GM21367 (cell line): ENCODE measurements around the gene SAP25.

Source experiments
- ATAC-seq: cut with Tn5 transposase; IDR thresholded peaks from one replicate; pipeline ENCODE4 v1.9.1; 2021; ENCODE audit not compliant: unreplicated experiment

The SAP25 gene

DNA sequence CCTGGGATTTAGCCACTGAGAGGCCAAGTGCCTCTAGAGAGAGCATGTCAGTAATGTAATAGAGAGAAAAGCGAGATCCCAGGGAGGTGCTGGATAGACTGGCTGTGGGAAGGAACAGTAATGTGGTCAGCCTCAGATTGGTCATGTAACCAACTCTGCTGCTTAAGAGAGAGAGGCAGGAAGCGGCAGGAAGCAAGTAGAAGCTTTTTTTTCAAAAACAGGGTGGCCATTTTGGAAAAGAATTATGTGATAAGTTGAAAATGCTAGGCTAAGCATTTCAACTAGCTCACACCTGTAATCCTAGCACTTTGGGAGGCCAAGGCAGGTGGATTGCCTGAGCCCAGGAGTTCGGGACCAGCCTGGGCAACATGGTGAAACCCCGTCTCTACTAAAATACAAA lies 24.7 kb upstream of the SAP25 start:
- ATAC-seq: no peak

DNA sequence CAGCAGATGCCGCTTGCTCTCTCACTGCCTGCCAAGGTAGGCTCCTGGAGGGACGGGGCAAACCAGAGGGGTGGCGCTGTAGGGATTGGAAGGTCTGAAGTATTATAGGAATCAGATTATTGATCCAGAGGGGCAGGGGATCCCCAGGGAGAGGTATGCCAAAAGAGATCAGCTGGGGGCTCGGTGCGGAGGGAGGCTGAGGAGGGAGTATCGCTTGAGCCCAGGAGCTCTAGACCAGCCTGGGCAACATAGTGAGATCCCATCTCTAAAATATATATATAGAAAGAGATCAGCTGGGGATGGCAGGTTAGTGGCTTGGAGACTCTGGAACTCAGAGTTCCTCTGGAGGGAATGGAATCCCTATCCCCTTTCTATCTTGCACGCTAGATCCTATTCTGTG lies 21.5 kb upstream of the SAP25 start:
- no peak for ATAC-seq

DNA sequence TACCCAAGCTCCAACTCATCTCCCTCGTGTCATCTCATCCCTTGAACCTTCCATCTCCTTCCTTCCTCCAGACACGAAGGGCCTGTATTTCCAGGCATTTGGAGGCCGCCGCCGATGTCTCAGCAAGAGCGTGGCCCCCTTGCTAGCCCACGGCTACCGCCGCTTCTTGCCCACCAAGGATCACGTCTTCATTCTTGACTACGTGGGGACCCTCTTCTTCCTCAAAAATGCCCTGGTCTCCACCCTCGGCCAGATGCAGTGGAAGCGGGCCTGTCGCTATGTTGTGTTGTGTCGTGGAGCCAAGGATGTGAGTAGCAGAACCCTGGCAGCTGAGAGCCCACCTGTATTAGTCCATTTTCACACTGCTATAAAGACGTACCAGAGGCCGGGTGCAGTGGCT lies 17.9 kb upstream of the SAP25 start:
- ATAC-seq: no peak

DNA sequence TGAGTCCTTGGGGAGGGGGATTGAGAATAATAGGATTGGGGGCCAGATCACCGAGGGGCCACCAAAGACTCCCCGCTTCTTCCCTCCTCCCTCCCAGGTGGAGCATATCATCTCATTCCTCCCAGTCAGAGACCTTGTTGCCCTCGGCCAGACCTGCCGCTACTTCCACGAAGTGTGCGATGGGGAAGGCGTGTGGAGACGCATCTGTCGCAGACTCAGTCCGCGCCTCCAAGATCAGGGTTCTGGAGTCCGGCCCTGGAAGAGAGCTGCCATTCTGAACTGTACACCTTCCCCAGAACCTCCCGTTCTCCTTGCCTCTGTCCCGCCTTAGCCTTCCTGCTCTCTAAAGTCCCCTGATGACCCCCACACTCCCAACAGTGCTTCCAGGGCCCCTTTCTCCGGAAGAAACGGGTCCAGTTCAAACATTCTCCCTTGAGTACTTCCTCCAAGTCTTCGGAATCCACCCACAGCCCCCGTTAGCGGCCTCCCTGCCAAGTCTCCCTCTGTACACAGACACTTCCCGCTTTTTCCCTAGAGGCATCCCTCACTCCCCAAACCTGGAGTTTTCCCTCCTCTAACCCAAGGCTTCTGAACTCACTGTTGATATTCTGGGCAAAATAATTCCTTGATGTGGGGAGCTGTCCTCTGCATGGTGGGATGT lies 16.5 kb upstream of the SAP25 start:
- ATAC-seq: no peak

DNA sequence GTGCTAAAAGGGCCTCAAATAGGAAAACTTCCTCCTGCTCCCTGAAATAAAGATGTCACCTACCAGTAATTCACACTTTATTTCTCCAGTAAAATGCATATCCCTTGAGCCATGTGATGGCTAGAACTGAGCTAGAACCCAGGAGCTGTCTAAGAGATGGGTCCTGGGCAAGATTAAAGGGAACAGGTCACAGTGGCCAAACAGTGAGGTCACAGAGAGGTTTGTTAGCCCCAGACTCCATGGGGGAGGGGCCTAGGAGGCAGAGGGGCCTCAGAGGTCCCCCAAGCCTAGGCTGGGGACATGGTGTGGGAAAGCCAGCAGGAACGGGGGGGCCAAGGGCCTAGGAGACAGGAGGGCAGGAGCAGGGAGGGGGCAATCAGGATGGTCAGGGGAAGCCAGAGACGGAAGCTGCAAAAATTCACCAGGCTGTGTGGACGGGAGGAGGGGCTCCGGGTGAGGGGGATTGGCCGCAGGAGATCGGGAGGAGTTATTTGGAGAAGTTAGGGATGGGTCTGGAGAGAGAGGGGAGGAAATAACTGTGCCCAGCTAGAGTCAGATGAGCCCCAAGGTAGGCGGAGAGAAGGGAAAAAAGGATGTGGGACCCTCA lies 15.7 kb upstream of the SAP25 start:
- no peak for ATAC-seq

DNA sequence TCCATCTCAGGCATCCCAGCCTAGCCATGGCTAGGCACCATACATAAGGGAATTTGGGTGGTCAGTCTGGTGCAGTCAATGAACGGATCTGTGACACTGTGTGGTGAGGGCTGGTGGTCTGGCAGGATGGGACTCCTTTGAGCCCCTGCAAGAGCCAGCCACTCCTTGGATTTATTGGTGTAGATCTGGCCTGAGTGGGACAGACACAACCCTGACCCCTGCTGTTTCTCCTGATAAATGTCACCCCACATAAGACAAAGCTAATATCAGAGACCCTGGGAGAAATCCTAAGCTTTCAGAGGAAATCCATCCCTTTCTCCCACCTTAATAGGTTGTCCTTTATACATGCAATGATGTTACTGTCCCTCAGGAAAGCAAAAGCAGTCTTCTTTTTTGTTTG lies 14.7 kb upstream of the SAP25 start:
- no peak for ATAC-seq

GRCh38 chr7:100586266-100587025 lies 12.7 kb upstream of the SAP25 start, which contains the start of gene FBXO24:
FBXO24 (plus strand) TSS chr7:100586328; CDS start chr7:100586626, 298 bp downstream.
- ATAC-seq: peak; percentile 72

GRCh38 chr7:100585511-100586265 lies 12.0 kb upstream of the SAP25 start, which contains the start of gene LRCH4:
LRCH4 (minus strand) TSS chr7:100586129; CDS start chr7:100586100, 29 bp downstream.
- peak; percentile 15 for ATAC-seq

DNA sequence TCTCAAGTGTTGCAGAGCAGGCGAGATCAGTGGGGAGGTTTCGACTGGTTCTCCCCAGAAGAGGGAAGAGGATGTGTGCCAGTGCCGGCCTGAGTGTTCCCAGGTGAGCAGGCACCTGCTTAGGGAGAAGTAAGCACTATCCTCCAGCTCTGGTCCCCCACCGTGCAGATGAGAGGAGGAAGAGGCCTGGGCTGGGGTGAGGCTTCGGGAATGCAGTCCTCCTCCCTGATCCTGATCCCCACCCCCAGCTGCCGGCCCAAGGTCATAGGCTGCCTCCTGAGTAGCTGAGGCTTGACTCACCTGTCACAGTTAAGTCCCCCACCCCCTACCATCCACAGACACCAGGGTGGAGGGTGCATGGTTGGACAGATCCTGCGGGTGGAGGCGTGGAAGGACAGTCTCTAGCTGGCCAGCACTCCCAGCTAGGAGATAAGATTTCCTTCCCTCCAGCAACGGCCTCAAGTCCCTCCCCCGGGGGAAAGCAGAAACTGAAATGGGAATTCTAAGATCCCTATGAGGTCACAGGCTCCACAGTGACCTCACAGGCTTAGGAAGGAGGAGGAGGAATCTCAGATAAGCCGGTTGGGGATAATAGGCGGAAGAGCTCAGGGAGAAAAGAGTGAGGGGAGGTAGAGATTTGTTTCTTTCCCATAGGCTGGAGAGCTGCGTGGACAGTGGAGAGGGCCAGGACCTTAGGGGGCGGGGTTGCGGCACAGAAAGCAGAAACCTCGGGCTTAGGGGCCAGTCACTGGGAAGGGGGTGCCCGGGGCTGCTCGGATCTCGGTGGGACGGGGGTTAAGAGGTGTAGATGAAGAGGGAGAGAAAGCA lies 11.2 kb upstream of the SAP25 start:
- ATAC-seq: no peak

- ATAC-seq: no peak
Observed at GRCh38 chr7:100584054-100584682, 10.5 kb upstream of the SAP25 start.

- ATAC-seq: no peak
Observed at GRCh38 chr7:100583132-100584053, 9.7 kb upstream of the SAP25 start.

- ATAC-seq: no peak
Observed at GRCh38 chr7:100582650-100583049, 8.9 kb upstream of the SAP25 start.

DNA sequence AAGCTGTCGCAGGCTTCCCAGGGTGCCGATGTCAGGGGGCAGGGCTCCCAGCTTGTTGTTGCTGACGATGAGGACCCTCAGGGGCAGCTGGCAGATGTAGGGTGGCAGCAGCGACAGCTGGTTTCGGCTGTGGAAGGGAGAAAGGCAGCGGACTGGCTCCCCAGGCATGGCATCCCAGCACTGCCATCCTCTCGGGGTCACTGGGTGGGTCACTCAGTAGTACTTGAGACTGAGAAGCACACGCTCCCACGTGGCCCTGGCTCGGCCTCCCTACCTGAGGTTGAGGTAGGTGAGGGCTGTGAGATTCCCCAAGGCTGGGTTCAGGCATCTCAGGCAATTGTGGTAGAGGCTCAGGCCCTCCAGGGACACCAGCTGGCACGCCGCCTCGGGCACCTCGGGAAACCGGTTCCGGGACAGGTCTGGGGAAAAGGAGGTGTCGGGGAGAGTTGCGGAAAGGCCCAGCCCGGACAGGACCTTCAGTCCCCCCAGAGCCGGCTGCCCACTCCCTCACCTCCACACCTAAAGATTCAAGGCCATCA lies 8.4 kb upstream of the SAP25 start:
- no peak for ATAC-seq

DNA sequence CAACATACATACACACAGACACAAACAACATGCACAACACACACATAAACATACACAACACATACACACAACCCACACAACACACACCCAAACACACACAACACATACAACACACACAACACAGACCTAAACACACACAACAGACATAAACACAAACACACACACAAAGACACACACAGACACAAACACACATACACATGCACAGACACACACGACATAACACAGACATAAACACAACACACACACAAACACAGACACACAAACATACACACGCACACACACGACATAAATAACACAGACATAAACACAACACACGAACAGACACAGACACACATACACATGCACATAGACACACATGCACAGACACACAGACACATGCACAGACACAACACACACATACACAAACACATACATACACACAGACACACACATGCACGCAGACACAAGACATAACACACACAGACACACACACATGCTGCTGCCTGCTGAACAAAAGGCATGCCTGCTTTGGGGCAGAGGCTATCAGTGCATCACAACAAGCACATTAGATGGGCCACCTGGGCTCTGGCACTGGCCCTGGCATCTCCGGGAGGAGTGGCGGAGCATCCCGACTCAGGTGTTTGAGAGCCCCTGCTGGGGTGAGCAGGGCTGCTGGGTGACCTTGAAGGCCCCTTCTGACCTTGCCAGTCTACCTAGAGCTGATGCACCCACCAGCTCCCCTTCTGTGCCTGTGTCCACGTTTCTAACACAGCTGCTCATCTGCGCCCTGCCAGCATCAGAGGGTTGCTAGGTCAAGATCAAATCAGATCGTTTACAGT lies 7.0 kb upstream of the SAP25 start:
- ATAC-seq: no peak

GRCh38 chr7:100578246-100579183 lies 4.8 kb upstream of the SAP25 start:
- ATAC-seq: no peak

DNA sequence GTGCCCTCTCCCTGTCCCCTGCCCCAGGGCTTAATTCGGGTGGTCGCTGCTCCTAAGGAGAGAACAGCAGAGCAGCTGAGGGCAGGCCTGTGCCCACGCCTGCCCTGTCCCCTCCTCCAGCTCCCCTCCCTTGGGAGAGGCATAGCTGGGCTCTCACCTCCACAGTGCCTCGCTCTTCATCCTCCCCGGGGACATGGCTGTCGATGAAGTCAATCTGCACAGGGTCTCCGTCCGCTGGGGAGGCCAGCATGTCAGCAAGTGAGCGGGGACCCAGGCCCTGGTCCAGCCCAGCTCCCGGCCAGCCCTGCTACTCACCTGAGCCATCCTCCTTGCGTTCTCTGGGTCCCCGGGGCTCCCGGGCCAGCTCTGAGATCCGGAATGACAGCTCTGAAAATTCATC lies 3.8 kb upstream of the SAP25 start:
- ATAC-seq: no peak

- no peak for ATAC-seq
Observed at GRCh38 chr7:100577103-100577502, 3.4 kb upstream of the SAP25 start.
